ENCODE measurements around the gene ATP1A3.
"Not testable (repeated sequence)": the region's sequence is repeated elsewhere in the genome, so short reads cannot be mapped to it uniquely, and the experiment has no call there.

Gene ATP1A3

DNA sequence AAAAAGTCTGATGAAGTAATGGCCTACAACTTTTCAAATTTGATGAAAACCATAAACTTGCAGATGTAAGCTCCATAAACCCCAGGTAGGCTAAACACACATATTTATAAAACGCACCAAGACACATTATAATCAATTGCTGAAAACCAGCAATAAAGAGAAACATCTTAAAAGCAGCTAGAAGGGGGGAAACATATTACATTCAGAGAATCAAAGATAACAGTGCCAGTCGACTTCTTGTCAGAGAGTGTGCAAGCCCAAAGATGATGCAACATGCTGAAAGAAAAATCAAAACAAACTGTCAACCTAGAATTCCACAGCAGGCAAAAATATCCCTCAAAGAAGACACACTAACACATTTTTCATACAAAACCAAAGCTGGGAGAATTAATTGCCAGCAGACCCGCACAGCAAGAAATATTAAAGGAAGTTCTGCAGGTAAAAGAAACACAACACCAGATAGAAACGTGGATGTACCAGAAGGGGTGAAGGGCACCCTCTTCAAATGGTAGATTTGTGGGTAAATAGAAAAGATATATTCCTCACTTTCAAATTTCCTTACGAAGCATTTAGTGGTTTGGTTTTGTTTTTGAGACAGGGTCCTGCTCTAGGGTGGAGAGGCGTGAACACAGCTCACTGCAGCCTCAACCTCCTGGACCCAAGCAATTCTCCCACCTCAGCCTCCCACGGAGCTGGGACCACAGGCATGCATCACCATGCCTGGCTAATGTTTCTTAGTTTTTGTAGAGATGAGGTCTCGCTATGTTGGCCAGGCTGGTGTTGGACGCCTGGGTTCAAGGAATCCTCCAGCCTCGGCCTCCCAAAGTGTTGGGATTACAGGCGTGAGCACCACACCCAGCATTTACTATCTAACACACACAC, 16.5 kb upstream of the ATP1A3 start:
- DNase-seq: no peak

- DNase-seq: no peak
Measured at GRCh38 chr19:42006569-42006968, 12.5 kb upstream of the ATP1A3 start.

DNA sequence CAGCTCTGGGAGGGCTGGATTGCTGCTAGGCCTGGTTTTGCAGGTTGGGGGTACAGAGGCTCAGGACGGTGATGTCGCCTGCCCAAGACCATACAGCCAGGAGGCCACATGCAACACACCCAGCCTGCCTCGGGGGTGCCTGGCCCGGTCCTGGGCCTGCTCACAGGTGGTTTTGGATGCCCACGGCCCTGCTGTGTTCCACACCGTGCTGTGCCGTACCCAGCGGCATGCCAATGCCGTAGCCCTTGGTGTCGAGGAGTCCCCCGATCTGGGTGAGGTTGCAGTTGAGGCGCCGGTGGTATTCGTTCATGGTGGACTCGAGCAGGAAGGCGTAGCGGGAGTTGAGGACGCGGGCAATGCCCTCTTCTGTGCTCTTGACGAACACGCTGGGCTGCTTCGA, 11.5 kb upstream of the ATP1A3 start:
- no peak for DNase-seq

DNA sequence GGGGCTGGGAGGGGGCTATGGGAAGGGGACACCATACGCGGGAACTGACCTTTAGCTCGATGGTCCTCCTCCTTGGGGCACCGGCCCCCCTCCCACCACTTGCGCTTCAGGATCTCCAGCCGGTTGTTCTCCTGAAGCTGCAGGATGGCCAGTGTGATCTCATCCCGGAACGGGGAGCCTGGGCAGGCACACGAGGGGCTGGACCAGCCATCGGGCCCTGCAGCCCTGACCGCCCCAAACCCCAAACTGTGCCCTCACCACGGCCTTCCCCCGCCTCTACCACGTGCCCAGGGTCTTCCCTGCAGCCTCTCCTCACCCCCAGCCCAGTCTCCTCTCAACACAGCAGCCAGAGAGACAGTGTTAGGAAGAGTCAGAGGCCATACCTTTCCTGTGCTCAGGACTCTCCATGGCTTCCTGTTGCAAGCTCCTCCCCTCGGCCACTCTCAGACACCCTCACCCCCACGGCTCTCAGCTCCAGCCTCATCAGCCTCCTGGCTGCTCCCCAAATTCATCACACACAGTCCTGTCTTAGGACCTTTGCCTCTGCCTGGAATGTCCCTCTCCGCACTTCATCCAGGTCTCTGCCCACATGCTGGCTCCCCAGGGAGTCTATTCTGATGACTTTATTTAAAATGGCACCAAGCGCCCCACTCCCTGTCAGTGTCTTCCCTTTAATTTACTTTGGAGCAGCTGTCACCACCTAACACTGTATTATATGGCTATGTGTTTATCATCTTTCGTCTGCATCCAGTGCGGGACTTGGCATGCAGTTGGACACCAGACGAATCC, 9.7 kb upstream of the ATP1A3 start:
- DNase-seq: no peak

DNA sequence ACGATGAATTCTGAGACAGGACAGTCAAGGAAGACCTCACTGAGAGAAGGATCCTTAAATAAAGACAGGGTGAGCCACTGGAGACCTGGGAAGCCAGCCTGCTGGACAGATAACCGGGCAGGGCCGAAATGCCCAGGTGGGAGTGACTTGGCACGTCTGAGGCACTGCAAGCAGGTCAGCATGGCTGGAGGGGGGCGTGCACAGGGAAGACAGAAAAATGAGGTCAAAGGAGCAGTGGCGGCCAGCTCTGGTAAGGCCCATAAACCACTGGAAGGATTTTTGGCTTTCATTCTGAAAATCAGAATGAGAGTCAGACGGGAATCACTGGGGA, 5.8 kb upstream of the ATP1A3 start:
- DNase-seq: no peak

GRCh38 chr19:41999071-41999877, 5.2 kb upstream of the ATP1A3 start:
- DNase-seq: no peak

DNA sequence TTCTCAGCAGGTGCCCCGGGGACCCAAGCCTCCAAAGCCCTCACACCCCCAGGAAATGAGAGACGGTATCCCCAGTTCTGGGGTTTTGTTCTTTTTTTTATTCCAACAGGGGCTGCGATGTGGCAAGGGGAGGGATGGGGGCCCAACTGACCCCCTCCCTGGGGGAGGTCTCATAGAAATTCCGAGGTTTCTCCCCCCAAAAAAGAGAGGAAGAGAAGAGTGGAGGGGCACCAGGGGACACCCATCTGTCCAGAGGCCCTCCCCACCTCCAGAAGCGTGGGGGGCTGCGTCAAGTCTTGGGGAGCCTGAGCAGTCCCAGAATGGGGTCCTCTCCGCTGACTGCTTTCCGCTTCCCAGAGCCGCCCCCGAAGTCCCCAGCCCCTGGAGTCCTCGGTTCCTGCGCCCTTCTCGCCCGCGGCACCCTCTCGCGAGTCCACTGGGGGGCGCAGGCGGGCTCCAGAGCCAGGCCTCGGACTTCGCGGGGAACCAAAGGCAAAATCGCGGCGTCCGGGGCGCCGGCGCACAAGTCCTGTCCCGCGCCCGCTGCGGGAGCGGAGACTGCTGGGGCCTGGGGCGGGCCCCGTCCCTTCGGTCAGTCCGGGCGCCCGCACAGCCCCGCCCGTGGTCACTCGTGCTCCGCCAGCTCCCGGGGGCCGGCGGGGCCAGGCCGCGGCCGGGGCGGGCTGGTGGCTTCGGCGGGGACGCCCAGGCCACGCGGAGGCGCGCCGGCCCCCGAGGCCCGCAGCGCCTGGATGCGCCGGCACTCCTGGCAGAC, 4.4 kb upstream of the ATP1A3 start:
- peak; percentile 23 for DNase-seq

- DNase-seq: no peak
Measured at GRCh38 chr19:41997851-41998229, 3.8 kb upstream of the ATP1A3 start.

- peak; percentile 23 for DNase-seq
Measured at GRCh38 chr19:41997121-41997850, 3.3 kb upstream of the ATP1A3 start.

DNA sequence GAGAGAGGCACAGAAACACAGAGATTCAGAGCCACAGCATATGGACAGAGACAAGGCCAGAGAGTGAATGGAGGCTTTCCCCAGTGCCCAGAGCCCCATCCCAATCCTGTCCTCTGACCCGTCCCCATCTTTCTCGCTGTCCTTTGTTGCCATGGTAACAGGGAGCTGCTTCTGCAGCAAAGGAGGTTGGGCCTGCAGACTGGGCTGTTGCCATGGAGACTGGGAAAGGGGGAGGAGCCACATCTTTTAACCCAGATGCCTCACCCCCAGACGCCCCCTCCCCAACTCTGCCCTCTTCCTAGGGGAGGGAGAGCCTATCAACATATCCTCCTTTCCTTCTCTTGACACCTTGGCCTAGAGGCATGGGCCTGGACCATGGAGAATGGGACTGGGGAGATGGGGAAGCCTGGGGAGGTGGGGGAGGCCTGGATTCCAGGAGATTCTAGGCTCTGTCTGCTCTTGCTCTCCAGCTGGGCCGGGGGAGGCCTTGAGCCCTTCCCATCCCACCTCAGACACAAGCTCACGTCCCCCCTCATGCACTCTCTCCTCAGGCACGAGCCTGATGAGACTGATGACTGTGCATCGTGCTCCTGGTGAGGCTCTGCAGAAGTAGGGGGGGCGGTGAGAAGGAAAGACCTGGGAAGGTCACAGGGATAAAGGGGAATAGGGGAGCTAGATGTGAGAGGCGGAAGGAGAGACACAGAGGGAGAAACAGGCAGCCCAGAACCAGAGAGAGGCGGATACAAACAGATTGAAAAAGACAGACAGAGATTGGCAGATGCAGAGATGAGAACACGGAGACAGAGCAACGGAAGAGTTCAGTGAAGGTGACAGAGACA, 2.1 kb upstream of the ATP1A3 start:
- DNase-seq: no peak

DNA sequence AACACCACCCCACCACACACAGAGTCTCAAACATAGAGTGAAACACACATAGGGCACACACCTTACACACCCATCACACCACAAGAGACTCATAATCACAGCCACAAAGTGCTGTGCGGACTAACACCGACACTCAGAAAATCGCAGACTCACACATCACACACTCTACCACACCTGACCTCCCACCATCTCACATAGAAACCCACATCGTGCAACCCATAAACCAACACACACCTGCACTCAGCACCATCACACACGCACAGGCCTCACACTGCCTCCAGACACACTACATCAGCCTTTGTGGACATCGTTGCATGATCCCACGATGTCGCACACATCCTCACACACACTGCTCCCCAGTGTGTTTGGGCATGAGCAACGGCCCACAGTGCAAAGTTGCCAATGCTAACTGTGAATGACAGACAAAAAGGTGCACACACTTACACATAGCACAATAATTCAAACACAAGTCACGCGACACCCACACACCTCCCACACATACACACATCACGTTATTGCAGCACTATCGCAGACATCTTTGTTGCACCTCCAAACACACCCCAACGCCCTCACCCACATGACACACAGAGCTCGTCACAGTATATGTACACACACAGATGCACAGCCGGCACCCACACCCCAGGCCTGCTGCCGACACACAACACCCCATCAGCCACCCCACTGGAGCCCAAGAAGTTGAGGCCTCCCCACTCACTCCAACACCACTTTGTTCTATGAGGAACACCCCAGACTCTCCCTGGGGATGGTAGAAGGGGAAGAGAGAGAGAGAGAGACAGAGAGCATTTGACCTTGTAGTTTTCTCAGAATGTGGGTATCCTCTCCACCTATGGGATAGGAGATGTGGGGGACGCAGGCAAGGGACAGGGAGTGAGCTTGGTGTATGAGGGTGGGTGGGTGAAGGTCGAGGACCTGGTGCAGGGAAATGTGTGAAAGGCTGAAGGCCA, 1.2 kb upstream of the ATP1A3 start:
- no peak for DNase-seq

- no peak for DNase-seq
Measured at GRCh38 chr19:41994521-41994971, 516 bp upstream of the ATP1A3 start.

DNA sequence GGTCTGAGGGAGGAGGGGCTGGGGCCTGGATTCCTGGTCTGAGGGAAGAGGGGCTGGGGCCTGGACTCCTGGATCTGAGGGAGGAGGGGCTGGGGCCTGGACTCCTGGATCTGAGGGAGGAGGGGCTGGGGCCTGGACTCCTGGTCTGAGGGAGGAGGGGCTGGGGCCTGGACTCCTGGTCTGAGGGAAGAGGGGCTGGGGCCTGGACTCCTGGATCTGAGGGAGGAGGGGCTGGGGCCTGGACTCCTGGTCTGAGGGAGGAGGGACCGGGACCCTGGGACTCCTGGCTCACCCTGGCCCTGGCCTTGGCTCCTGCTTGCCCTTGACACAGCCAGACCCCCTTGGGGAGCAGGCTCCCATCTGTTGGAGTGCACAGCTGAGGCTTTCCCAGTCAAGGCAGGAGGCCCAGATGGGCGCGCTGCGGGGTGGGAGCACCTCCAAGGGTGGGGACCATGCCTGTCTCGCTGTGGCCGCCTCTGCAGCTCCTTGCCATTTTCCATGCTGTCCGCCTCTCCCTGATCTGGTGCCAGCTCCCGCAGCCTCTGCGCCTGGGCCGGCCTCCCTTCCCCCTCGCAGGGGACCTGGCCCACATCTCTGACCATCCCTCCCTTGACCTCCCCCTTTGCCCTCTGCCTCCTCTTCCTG, 2.0 kb downstream of the ATP1A3 start:
- not testable (repeated sequence) for DNase-seq

DNA sequence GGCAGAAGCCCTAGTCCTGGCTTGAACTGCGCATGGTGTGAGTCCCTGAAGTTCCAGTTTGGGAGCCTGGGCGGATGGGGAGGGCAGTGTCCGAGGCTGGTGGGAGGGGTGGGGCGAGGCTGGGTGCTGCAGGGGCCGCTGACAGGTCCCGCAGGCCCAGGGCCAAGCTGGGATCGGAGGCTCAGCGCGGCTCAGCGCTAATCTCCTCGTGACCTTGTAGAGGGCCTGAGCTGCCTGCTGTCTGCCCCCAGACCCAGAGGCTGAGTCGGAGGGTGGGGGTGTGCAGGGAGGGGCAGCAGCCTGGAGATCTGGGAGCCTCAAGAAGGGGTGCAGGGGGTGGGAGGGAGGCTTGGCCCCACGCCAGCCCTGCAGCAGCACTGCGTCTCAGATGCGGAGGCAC, 3.0 kb downstream of the ATP1A3 start:
- DNase-seq: no peak

DNA sequence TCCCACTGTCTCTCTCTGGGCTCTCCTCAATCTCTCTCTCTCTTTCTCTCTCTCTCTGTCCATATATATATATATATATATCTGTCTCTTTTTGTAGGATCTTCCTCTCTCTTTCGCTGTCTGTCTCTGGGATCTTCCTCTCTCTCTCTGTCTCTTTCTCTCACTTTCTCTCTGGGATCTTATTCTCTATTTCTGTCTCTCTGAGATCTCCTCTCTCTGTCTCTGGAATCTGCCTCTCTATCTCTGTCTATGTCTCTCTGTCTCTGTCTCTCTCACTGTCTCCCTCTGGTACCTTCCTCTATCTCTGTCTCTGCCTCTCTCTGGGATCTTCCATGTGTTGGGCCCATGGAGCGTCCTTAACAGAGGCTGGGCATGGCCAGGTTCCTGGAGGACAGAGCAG, 3.4 kb downstream of the ATP1A3 start:
- DNase-seq: no peak

DNA sequence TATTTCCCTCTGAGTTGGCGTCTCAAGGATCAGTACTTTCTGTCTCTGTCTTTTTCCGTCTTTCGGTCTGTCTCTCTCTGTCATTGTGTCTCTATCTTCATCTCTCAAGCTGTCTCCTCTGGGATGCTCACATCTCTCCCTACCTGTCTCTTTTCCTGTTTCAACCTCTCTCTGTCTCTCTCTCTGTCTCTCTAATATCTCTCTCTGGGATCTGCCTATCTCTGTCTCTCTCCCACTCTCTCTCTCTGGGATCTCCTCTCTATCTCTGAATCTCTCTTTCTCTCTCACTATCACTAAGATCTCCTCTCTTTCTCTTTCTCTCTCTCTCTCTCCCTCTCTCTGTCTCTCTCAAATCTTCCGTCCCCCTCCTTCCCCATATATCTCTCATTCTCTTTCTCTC, 4.0 kb downstream of the ATP1A3 start:
- no peak for DNase-seq

GRCh38 chr19:41988947-41989346, 5.1 kb downstream of the ATP1A3 start:
- DNase-seq: no peak

DNA sequence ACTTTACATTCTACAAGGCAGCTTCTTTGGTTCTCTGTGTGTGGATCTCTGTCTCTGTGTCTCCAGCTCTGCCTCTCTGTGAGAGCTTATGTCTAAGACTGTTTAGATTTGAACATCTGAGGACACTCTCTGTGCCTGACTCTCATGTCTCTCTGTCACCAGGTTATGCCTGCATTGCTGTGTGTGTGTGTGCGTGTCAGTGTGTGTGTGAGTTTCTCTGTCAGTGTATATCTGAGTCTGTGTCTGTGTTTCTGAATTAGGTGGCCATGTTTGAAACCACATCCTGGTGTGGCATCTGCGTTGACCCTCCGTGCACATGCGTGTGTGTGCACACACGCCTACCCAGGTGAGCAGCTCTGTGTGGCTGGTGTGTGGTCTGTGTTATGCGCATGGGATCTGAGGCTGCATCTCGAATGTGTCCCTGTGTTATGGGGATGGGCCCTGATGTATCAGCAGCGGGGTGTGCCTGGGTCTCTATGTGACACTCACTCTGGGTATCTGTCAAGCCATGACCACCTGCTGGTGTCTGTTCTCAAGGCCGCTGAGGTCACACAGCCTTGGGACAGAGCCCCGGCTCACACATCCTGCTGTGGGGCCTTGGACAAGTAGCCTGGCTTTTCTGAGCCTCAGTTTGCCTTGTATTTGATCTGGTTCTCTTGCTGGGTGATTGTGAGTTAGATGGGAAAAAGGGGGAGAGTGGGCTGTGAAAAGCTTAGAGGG, 6.7 kb downstream of the ATP1A3 start:
- no peak for DNase-seq

Data from CD4-positive, alpha-beta T cell treated with Interleukin-17A for 1 hour (primary cell).